HEK293 (cell line): ENCODE results near the gene CHAC1.

ENCODE experiments used
- PATZ1 ChIP-seq: fragments of 450-650 bp; formaldehyde crosslinking; IDR thresholded peaks from 2 replicates; pipeline ENCODE4 v1.5.1; 2016; ENCODE audit warnings: missing biosample characterization, missing genetic modification characterization
- YY1 ChIP-seq: fragments of 450-650 bp; formaldehyde crosslinking; IDR thresholded peaks from 2 replicates; pipeline ENCODE4 v1.5.1; 2018; ENCODE audit warnings: missing biosample characterization, missing genetic modification characterization
- ZNF302 ChIP-seq: fragments of 450-650 bp; formaldehyde crosslinking; IDR thresholded peaks from 2 replicates; pipeline ENCODE4 v1.5.1; 2016; ENCODE audit warnings: missing biosample characterization, missing genetic modification characterization, low read depth

- no peak for TF ChIP-seq ZNF302
- no peak for TF ChIP-seq YY1 (tag by site-specific recombination)
- TF ChIP-seq PATZ1 (tag by site-specific recombination) = no peak
Measured at GRCh38 chr15:40940296-40940801, 12.9 kb upstream of the CHAC1 start.
